Activated B cell treated with CpG ODN at 0.5 μM for 24 hours (primary cell): ENCODE measurements around the gene APBB1IP. TPM values are rescaled to one million over a fixed set of nuclear protein-coding genes. Genes with fewer than 3 reads are reported as not detected.
A peak's percentile ranks its signal among the peaks of the same experiment; 100 is the strongest.

Experiments
- ATAC-seq: fragments of 200-7000 bp; cut with Tn5 transposase; one replicate; pipeline ENCODE4 v1.10.0; 2021; ENCODE audit warnings: low read depth, mild to moderate bottlenecking, moderate library complexity
- CTCF ChIA-PET: fragments of 350-600 bp; sonication (Branson Sonifier 250); formaldehyde crosslinking; loops from one replicate; lab custom pipeline; 2021; ENCODE audit warnings: antibody characterized with exemption; lab: Charles Lee
- POLR2A ChIA-PET: fragments of 350-600 bp; sonication (Branson Sonifier 250); formaldehyde crosslinking; loops from one replicate; lab custom pipeline; 2021; ENCODE audit warnings: antibody characterized with exemption; lab: Charles Lee
- DNase-seq: peaks from one replicate; pipeline ENCODE4 v3.0.0; 2022
- H3K27ac Mint-ChIP-seq: one replicate; pipeline ENCODE4 v1.8.0; 2020; ENCODE audit warnings: mixed read lengths
- H3K27me3 Mint-ChIP-seq: one replicate; pipeline ENCODE4 v1.8.0; 2021; ENCODE audit warnings: mixed read lengths
- H3K36me3 Mint-ChIP-seq: one replicate; pipeline ENCODE4 v1.8.0; 2021; ENCODE audit warnings: low read depth, mixed read lengths
- H3K4me1 Mint-ChIP-seq: one replicate; pipeline ENCODE4 v1.8.0; 2021; ENCODE audit warnings: mixed read lengths
- H3K4me3 Mint-ChIP-seq: one replicate; pipeline ENCODE4 v1.8.0; 2020; ENCODE audit warnings: mild to moderate bottlenecking, mixed read lengths
- H3K9me3 Mint-ChIP-seq: one replicate; pipeline ENCODE4 v1.8.0; 2020; ENCODE audit warnings: mixed read lengths
- intact Hi-C: fragments of 100-400 bp; cut with micrococcal nuclease; formaldehyde crosslinking; loops from one replicate; pipeline ENCODE4 v1.15.1; 2024
- total RNA-seq: library from RNA; stranded (reverse); gene quantifications from 2 replicates; pipeline ENCODE4 v1.2.3, GENCODE V29; 2022
- TF ChIP-seq, protein P1 (sequence below): fragments of 200-600 bp; IDR thresholded peaks from one replicate; pipeline ENCODE4 v1.8.0; 2022; ENCODE audit warnings: antibody characterized with exemption, mild to moderate bottlenecking

The APBB1IP gene
- total RNA-seq, 1 donor from 2014 or later: 85.5 TPM

DNA sequence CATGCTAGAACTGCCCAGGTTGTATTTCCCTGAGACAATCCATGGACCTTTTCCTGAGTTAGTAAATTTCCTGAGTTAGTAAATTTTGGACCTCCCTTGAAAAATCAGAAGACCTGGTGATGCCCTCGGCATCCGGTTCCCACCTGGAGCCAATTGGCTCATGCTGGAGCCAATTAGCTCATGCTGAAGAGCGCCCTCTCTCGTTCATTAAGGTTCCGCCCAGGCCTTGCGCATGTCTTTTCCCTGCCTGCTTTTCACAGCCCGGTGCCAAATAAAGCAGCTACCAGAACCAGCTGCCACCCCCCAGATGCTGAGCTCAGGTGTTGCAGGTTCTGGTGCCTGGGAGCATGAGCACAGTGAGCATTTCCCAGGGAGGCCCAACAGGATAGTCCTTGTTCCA, 96.2 kb downstream of the APBB1IP start:
- Mint-ChIP-seq H3K9me3 (no peaks in the 10 kb centered on the region), H3K27ac (no peak overlapping the region), H3K4me1 (peaks cover 6% of the 10 kb centered on the region), H3K4me3 (no peak overlapping the region), H3K27me3 (no peaks in the 10 kb centered on the region), H3K36me3 (peaks cover 73% of the 10 kb centered on the region)
- ATAC-seq: no peak
- CTCF ChIA-PET: interaction anchor here (0.7 to 0.8 kb wide), 2 partner anchors 12 to 199 kb away, joined by 4 to 6 read pairs; no protein-coding TSS in a partner anchor
- TF ChIP-seq, protein P1, sequence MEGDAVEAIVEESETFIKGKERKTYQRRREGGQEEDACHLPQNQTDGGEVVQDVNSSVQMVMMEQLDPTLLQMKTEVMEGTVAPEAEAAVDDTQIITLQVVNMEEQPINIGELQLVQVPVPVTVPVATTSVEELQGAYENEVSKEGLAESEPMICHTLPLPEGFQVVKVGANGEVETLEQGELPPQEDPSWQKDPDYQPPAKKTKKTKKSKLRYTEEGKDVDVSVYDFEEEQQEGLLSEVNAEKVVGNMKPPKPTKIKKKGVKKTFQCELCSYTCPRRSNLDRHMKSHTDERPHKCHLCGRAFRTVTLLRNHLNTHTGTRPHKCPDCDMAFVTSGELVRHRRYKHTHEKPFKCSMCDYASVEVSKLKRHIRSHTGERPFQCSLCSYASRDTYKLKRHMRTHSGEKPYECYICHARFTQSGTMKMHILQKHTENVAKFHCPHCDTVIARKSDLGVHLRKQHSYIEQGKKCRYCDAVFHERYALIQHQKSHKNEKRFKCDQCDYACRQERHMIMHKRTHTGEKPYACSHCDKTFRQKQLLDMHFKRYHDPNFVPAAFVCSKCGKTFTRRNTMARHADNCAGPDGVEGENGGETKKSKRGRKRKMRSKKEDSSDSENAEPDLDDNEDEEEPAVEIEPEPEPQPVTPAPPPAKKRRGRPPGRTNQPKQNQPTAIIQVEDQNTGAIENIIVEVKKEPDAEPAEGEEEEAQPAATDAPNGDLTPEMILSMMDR: no peak
- intact Hi-C loops: no loop called here
- POLR2A ChIA-PET: interaction anchor here (0.8 kb wide), 1 partner anchor 53 kb away, joined by 3 read pairs; no protein-coding TSS in a partner anchor
- no peak for DNase-seq

DNA sequence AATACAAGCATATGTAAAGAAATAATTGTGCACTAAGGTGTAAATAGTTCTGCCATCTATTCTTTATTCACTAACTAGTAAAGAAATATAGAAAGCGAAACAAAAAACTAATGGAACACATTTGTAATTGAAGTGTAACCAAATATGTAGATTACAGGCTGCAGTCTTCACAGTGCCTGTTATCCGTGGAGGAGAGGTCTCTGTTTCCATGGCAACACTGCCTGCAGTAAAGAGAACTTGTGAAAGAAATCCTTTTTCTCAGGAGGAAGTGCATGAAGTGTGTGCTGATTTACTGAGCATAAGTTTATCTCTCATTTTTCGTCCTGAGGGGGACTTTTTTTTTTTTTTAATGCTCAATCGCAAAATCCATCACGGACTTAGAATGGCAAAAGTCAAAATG, 102.5 kb downstream of the APBB1IP start:
- Mint-ChIP-seq H3K27me3 (no peaks in the 10 kb centered on the region), H3K36me3 (peaks cover 75% of the 10 kb centered on the region), H3K4me1 (peaks cover 33% of the 10 kb centered on the region), H3K9me3 (no peaks in the 10 kb centered on the region), H3K4me3 (no peak overlapping the region), H3K27ac (peak overlapping the region; percentile 75)
- DNase-seq (no peak), ATAC-seq (peak; percentile 62)
- intact Hi-C loops: loop anchor here (5.0 kb wide), 2 partner anchors 38 to 103 kb away; partner anchors contain the start of gene APBB1IP
- CTCF ChIA-PET: no interaction called here
- POLR2A ChIA-PET: no interaction called here
- TF ChIP-seq, protein P1: no peak

DNA sequence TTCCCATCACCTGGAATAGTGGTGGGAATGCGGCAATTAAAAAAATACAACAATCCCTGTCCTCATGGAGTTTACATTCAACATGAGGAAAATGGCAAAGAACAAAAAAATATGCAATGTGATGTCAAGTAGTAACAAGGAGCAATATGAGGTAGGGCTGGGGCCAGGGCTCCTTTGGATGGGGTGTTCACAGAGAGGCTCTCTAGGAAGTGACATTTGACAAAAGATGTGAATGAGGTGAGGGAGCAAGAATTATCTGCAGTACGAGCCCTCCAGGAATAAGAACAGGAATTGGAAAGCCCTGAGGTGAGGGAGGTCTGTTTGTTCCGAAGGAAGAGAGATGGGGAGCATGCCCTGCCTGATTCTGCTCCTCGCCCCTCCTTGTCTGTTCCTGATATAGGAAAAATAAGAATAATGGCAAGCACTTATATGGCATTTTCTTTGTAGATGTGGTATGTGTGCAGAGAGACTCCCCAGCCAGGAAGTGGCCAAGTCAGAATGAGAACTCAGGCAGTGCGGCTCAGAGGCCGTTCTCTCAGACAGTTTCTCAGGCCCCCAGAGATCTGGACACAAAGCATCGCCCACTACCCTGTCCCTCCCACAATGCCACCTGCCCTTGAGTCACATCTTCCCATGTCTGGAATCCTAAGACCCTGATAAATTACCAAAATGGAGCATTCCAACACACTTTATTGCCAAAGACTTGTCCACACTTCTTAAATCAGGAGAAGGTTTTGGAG, 105.6 kb downstream of the APBB1IP start:
- CTCF ChIA-PET: no interaction called here
- peaks cover 35% of the 10 kb centered on the region for H3K4me1 Mint-ChIP-seq
- no peak for DNase-seq
- peaks cover 5% of the 10 kb centered on the region for H3K9me3 Mint-ChIP-seq
- peak overlapping the region; percentile 80 for H3K27ac Mint-ChIP-seq
- TF ChIP-seq, protein P1: no peak
- no peak overlapping the region for H3K4me3 Mint-ChIP-seq
- no peaks in the 10 kb centered on the region for H3K27me3 Mint-ChIP-seq
- peak; percentile 50 for ATAC-seq
- POLR2A ChIA-PET: no interaction called here
- H3K36me3 Mint-ChIP-seq: peaks cover 78% of the 10 kb centered on the region
- intact Hi-C loops: loop anchor here (5.0 kb wide), 2 partner anchors 41 to 106 kb away; partner anchors contain the start of gene APBB1IP

DNA sequence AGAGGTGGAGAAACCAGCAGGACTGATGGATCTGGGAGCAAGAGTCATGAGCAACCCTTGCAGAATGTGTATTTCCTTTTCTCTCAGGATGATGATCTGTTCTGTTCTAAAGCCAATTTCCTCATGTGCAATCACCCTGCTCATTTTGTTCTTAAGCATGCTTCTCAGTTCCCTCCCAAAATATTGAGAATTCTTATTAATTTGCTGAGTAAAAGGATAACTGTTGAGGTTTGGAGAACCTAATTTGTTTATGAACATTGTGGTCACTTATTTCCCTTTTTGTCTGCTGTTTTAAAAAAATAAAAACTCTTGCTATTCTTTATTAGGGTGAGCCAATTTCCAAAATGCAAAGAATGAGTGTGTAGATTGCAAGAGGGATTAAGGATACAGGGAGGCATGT, 106.8 kb downstream of the APBB1IP start:
- peaks cover 83% of the 10 kb centered on the region for H3K36me3 Mint-ChIP-seq
- intact Hi-C loops: loop anchor here (5.0 kb wide), 2 partner anchors 43 to 108 kb away; partner anchors contain the start of gene APBB1IP
- H3K9me3 Mint-ChIP-seq: peaks cover 15% of the 10 kb centered on the region

More for the DNA sequence above, 106.8 kb downstream of the APBB1IP start:
- CTCF ChIA-PET: no interaction called here
- no peak overlapping the region for H3K4me3 Mint-ChIP-seq
- ATAC-seq (no peak), DNase-seq (no peak)
- H3K27me3 Mint-ChIP-seq: no peaks in the 10 kb centered on the region
- peaks cover 29% of the 10 kb centered on the region for H3K4me1 Mint-ChIP-seq
- peak overlapping the region; percentile 80 for H3K27ac Mint-ChIP-seq
- POLR2A ChIA-PET: no interaction called here
- TF ChIP-seq, protein P1: no peak
